Thyroid gland (tissue), 4 donors: Measurements from ENCODE around the gene CD82. TPM values are rescaled to one million over a fixed set of nuclear protein-coding genes. Genes with fewer than 3 reads are reported as not detected.

Experiments used
- DNase-seq, 2 donors: peaks; one replicate each; pipeline ENCODE4 v3.0.0-alpha.2; 2019
- H3K27ac ChIP-seq, 3 donors: fragments of 200-600 bp; sonication (generic); 1 replicate in 2 of 3; 2 replicates in 1 of 3; pipeline ENCODE4 v1.5.1; 2016 to 2019; ENCODE audit warnings: mild to moderate bottlenecking in 1 of 3, moderate library complexity in 1 of 3
- H3K27me3 ChIP-seq: fragments of 200-600 bp; sonication (generic); one replicate; pipeline ENCODE4 v1.5.1; 2019
- H3K36me3 ChIP-seq, 2 donors: fragments of 200-600 bp; sonication (generic); one replicate each; pipeline ENCODE4 v1.5.1; 2016 to 2019
- H3K4me1 ChIP-seq, 2 donors: fragments of 200-600 bp; sonication (generic); one replicate each; pipeline ENCODE4 v1.5.1; 2017 to 2019
- H3K4me3 ChIP-seq, 3 donors: fragments of 200-600 bp; sonication (generic); replicated peaks in 1 of 3; 1 replicate in 2 of 3; 2 replicates in 1 of 3; pipeline ENCODE4 v1.5.1; 2016; ENCODE audit warnings: mild to moderate bottlenecking in 1 of 3
- H3K9me3 ChIP-seq: fragments of 200-600 bp; sonication (generic); one replicate; pipeline ENCODE4 v1.5.1; 2017
- CTCF ChIP-seq, 6 experiments: fragments of 200-600 bp in 3 of 6; fragments of 450-650 bp in 3 of 6; sonication (generic) in 3 of 6; IDR thresholded peaks; one replicate each; pipeline ENCODE4 v1.5.1; 2016 to 2019; ENCODE audit warnings: antibody characterized with exemption in 6 of 6, mild to moderate bottlenecking in 2 of 6, inconsistent platforms in 1 of 6, moderate library complexity in 1 of 6
- POLR2A ChIP-seq, 2 donors: fragments of 450-650 bp; IDR thresholded peaks; one replicate each; pipeline ENCODE4 v1.6.1; 2017; ENCODE audit warnings: antibody characterized with exemption in 2 of 2, mild to moderate bottlenecking in 2 of 2, moderate library complexity in 1 of 2
- WGBS, 2 donors: methylation state at CpG; one replicate each; pipeline ENCODE4 v1.1.5; 2017; 5-methylcytosine and 5-hydroxymethylcytosine counted together
- intact Hi-C: fragments of 100-400 bp; cut with DNase I; formaldehyde crosslinking; loops from one replicate; pipeline ENCODE4 v1.15.1; 2023
- total RNA-seq, 4 donors: library from RNA; depleted of rRNA; stranded (reverse); fragments of >200 nt; gene quantifications; one replicate each; pipeline ENCODE4 v1.2.3, GENCODE V29; 2016

The CD82 gene
- total RNA-seq, 4 donors from 2014 or later, result 11.8 to 24.0 (median 18.7) TPM

GRCh38 chr11:44566952-44567875 is 1.8 kb downstream of the CD82 start:
- no peaks in the 10 kb centered on the region for H3K27me3 ChIP-seq
- no peaks in the 10 kb centered on the region for H3K9me3 ChIP-seq
- intact Hi-C loops, result no loop called here
- 93 to 94% methylated on average over 11 of the region's 11 CpGs for WGBS, 2 donors
- no peaks in the 10 kb centered on the region for H3K36me3 ChIP-seq
- DNase-seq, result no peak
- H3K4me3 ChIP-seq, result no peak overlapping the region
- H3K27ac ChIP-seq, result no peak overlapping the region
- peaks cover 19 to 34% of the 10 kb centered on the region in 2 donors for H3K4me1 ChIP-seq
- TF ChIP-seq CTCF (IDR thresholded peaks at IDR 0.05) (no peak), POLR2A (IDR thresholded peaks at IDR 0.05) (no peak)

DNA sequence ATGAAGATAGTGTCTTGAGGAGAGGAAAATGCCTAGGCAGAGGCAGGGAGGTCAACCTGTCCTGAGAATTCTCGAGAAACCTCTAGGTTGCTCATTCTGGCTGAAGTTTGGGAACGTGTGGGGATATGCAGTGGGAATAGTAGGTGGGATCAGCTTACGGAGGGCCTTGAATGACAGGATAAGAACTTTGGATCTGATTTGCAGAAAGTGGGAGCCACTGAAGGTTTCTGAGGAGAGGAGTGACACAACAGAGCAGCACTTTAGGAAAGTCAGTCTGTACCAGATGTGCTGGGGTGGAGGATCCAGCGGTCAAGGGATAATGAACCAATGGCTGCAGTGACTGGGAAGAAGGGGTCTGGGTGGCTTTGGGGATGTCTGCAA is 2.4 kb downstream of the CD82 start:
- H3K4me3 ChIP-seq, result no peak overlapping the region
- H3K27ac ChIP-seq, result no peak overlapping the region
- DNase-seq, result no peak
- peaks cover 19 to 34% of the 10 kb centered on the region in 2 donors for H3K4me1 ChIP-seq
- H3K36me3 ChIP-seq, result no peaks in the 10 kb centered on the region
- H3K27me3 ChIP-seq, result no peaks in the 10 kb centered on the region
- intact Hi-C loops, result no loop called here
- no peak for TF ChIP-seq CTCF (IDR thresholded peaks at IDR 0.05)
- no peak for TF ChIP-seq POLR2A (IDR thresholded peaks at IDR 0.05)
- 94% methylated on average over 4 of the region's 4 CpGs for WGBS, 2 donors
- H3K9me3 ChIP-seq, result no peaks in the 10 kb centered on the region

GRCh38 chr11:44568331-44568657 is 2.8 kb downstream of the CD82 start:
- Histone ChIP-seq H3K9me3 (no peaks in the 10 kb centered on the region), H3K4me1 (peaks cover 19 to 34% of the 10 kb centered on the region in 2 donors), H3K27ac (peak overlapping the region in 2 of 3 donors; percentile 45 to 63), H3K36me3 (no peaks in the 10 kb centered on the region), H3K4me3 (no peak overlapping the region), H3K27me3 (no peaks in the 10 kb centered on the region)
- no peak for DNase-seq
- intact Hi-C loops, result no loop called here
- WGBS, 2 donors, result 100% methylated on average over 3 to 4 of the region's 4 CpGs
- TF ChIP-seq POLR2A (IDR thresholded peaks at IDR 0.05), result no peak
- TF ChIP-seq CTCF (IDR thresholded peaks at IDR 0.05), result no peak

GRCh38 chr11:44568658-44569473 is 3.4 kb downstream of the CD82 start:
- H3K36me3 ChIP-seq, result no peaks in the 10 kb centered on the region
- H3K27me3 ChIP-seq, result no peaks in the 10 kb centered on the region
- peak overlapping the region; percentile 24 to 63 (median 45) for H3K27ac ChIP-seq
- no peak overlapping the region for H3K4me3 ChIP-seq
- intact Hi-C loops, result no loop called here
- H3K9me3 ChIP-seq, result no peaks in the 10 kb centered on the region
- peak; percentile 23 to 25 for DNase-seq
- H3K4me1 ChIP-seq, result peaks cover 17 to 31% of the 10 kb centered on the region in 2 donors
- TF ChIP-seq POLR2A (IDR thresholded peaks at IDR 0.05), result no peak
- WGBS, 2 donors, result 57 to 62% methylated on average over 10 to 12 of the region's 15 CpGs

DNA sequence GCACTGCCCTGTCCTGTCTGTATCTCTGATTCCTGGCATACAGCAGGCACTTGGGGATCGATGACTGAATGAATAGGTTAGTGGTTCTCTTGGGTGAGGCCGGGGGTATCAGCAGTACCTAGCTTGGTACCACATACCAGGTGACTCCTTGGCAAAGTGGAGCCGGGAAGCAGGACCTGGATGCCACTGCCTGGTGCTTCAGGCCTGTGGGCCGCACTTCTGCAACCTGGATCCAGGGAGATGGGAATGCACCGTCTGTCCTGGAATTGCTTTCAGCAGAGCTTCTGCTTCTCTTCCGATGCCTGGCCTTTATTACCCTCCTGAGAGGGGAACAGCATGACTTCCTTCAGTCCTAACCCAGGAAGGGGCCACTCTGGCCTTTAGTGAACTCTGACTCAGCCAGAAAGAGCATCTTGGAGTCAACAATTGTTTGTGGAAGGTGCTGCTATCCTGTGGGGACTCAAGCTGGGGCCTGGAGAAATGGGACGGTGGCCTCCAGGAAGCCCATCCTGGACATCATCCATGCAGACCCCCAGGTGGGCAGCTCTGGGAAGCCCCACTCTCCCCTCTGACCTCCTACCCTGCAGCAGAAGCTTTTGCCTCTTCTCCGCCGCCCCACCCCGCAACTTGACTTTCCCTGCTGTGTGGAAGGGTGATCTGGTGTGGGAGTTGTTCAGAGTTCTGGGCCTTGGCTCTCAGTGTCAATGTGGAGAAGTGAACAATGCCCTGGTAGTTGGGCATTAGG is 5.1 kb downstream of the CD82 start:
- H3K9me3 ChIP-seq, result no peaks in the 10 kb centered on the region
- intact Hi-C loops, result no loop called here
- H3K27me3 ChIP-seq, result no peaks in the 10 kb centered on the region
- TF ChIP-seq CTCF (IDR thresholded peaks at IDR 0.05) (no peak), POLR2A (IDR thresholded peaks at IDR 0.05) (no peak)
- no peak for DNase-seq
- no peak overlapping the region for H3K27ac ChIP-seq
- no peak overlapping the region for H3K4me3 ChIP-seq
- 93 to 94% methylated on average over 6 to 9 of the region's 10 CpGs for WGBS, 2 donors
- H3K4me1 ChIP-seq, result peaks cover 6 to 21% of the 10 kb centered on the region in 2 donors
- H3K36me3 ChIP-seq, result no peaks in the 10 kb centered on the region
